HUES48 (cell line): ENCODE data around the gene OAS3.

Experiments used
- H3K27ac ChIP-seq: one replicate; pipeline ENCODE4 v1.7.0; 2013; ENCODE audit warnings: low read depth, low read length, inconsistent platforms
- H3K27me3 ChIP-seq: 2 replicates; pipeline ENCODE4 v1.6.1; 2013; ENCODE audit warnings: mild to moderate bottlenecking, low read length; ENCODE audit not compliant: control insufficient read depth, insufficient read depth
- H3K36me3 ChIP-seq: 2 replicates; pipeline ENCODE4 v1.6.1; 2013; ENCODE audit warnings: low read length; ENCODE audit not compliant: control insufficient read depth, insufficient read depth
- H3K4me1 ChIP-seq: 2 replicates; pipeline ENCODE4 v1.6.1; 2013; ENCODE audit warnings: mild to moderate bottlenecking, low read length; ENCODE audit not compliant: control insufficient read depth, insufficient read depth
- H3K4me3 ChIP-seq: 2 replicates; pipeline ENCODE4 v1.5.1; 2013; ENCODE audit warnings: mild to moderate bottlenecking, low read depth, low read length
- H3K9ac ChIP-seq: 2 replicates; pipeline ENCODE4 v1.6.1; 2013; ENCODE audit warnings: mild to moderate bottlenecking, low read depth, low read length, moderate library complexity
- H3K9me3 ChIP-seq: 2 replicates; pipeline ENCODE4 v1.6.1; 2013; ENCODE audit warnings: low read length; ENCODE audit not compliant: control insufficient read depth, insufficient read depth

The OAS3 gene

GRCh38 chr12:112937741-112938719, at the start of gene OAS3:
OAS3 (plus strand) TSS chr12:112938474; CDS start chr12:112938531, 57 bp downstream.
- peak within 1 kb of the TSS; percentile 70 for H3K4me3 ChIP-seq
- H3K36me3 ChIP-seq, result no peaks in the 10 kb centered on the region
- H3K27ac ChIP-seq, result no peak within 1 kb of the TSS
- H3K9me3 ChIP-seq, result no peaks in the 10 kb centered on the region
- peaks cover 32% of the 10 kb centered on the region for H3K27me3 ChIP-seq
- 0 out of 2 replicates have a peak, but pooled peaks cover 6% of the 10 kb centered on the region for H3K4me1 ChIP-seq
- peak within 1 kb of the TSS; percentile 22; the same call in 1 of the 2 replicates for H3K9ac ChIP-seq

GRCh38 chr12:112891093-112892024, 46.9 kb upstream of the OAS3 start:
- Histone ChIP-seq H3K9ac (no peak overlapping the region), H3K27me3 (no peaks in the 10 kb centered on the region), H3K4me1 (no peaks in the 10 kb centered on the region), H3K4me3 (no peak overlapping the region), H3K36me3 (no peaks in the 10 kb centered on the region), H3K27ac (no peak overlapping the region), H3K9me3 (no peaks in the 10 kb centered on the region)

GRCh38 chr12:112892856-112893255, 45.4 kb upstream of the OAS3 start:
- no peaks in the 10 kb centered on the region for H3K27me3 ChIP-seq
- no peaks in the 10 kb centered on the region for H3K9me3 ChIP-seq
- H3K9ac ChIP-seq, result no peak overlapping the region
- H3K27ac ChIP-seq, result no peak overlapping the region
- no peaks in the 10 kb centered on the region for H3K4me1 ChIP-seq
- no peaks in the 10 kb centered on the region for H3K36me3 ChIP-seq
- H3K4me3 ChIP-seq, result no peak overlapping the region

GRCh38 chr12:112894128-112894527, 44.1 kb upstream of the OAS3 start:
- Histone ChIP-seq H3K9me3 (no peaks in the 10 kb centered on the region), H3K27me3 (no peaks in the 10 kb centered on the region), H3K36me3 (no peaks in the 10 kb centered on the region), H3K27ac (no peak overlapping the region), H3K9ac (no peak overlapping the region), H3K4me1 (no peaks in the 10 kb centered on the region), H3K4me3 (no peak overlapping the region)

- Histone ChIP-seq H3K9me3 (no peaks in the 10 kb centered on the region), H3K27me3 (no peaks in the 10 kb centered on the region), H3K36me3 (no peaks in the 10 kb centered on the region), H3K9ac (no peak overlapping the region), H3K4me3 (no peak overlapping the region), H3K4me1 (no peaks in the 10 kb centered on the region), H3K27ac (no peak overlapping the region)
These were observed 39.9 kb upstream of the OAS3 start for GRCh38 chr12:112898380-112898779.

GRCh38 chr12:112900298-112901145, 37.8 kb upstream of the OAS3 start:
- Histone ChIP-seq H3K36me3 (no peaks in the 10 kb centered on the region), H3K27ac (no peak overlapping the region), H3K4me1 (no peaks in the 10 kb centered on the region), H3K27me3 (no peaks in the 10 kb centered on the region), H3K9ac (no peak overlapping the region), H3K4me3 (no peak overlapping the region), H3K9me3 (no peaks in the 10 kb centered on the region; the same call in 1 of the 2 replicates)

- Histone ChIP-seq H3K27me3 (no peaks in the 10 kb centered on the region), H3K4me3 (no peak overlapping the region), H3K9me3 (no peaks in the 10 kb centered on the region; the same call in 1 of the 2 replicates), H3K9ac (no peak overlapping the region), H3K4me1 (no peaks in the 10 kb centered on the region), H3K27ac (no peak overlapping the region), H3K36me3 (no peaks in the 10 kb centered on the region)
These were observed 37.0 kb upstream of the OAS3 start for GRCh38 chr12:112901271-112901670.

- no peak overlapping the region for H3K9ac ChIP-seq
- no peaks in the 10 kb centered on the region for H3K36me3 ChIP-seq
- H3K27me3 ChIP-seq, result no peaks in the 10 kb centered on the region
- no peak overlapping the region for H3K4me3 ChIP-seq
- no peaks in the 10 kb centered on the region; the same call in 1 of the 2 replicates for H3K9me3 ChIP-seq
- no peak overlapping the region for H3K27ac ChIP-seq
- H3K4me1 ChIP-seq, result no peaks in the 10 kb centered on the region
These were observed 33.7 kb upstream of the OAS3 start for GRCh38 chr12:112904571-112904970.

GRCh38 chr12:112905451-112906089, 32.7 kb upstream of the OAS3 start:
- Histone ChIP-seq H3K4me1 (no peaks in the 10 kb centered on the region), H3K4me3 (no peak overlapping the region), H3K27me3 (no peaks in the 10 kb centered on the region), H3K36me3 (no peaks in the 10 kb centered on the region), H3K9me3 (no peaks in the 10 kb centered on the region; the same call in 1 of the 2 replicates), H3K9ac (no peak overlapping the region), H3K27ac (no peak overlapping the region)
